H54 (cell line): Measurements from ENCODE around the gene LRRC7.

ENCODE experiments used
- DNase-seq: peaks from one replicate; pipeline ENCODE4 v3.0.0; 2011; ENCODE audit warnings: low spot score, mixed read lengths; ENCODE audit not compliant: insufficient read length
- FAIRE-seq: peaks from 3 replicates; lab custom pipeline; 2011; peaks lifted over from hg19 to GRCh38; lab: Jason Lieb, UNC
- POLR2A ChIP-seq: IDR thresholded peaks from 2 replicates; pipeline ENCODE4 v1.6.1; 2011; ENCODE audit warnings: low read depth, mild to moderate bottlenecking, low read length

LRRC7 gene

DNA sequence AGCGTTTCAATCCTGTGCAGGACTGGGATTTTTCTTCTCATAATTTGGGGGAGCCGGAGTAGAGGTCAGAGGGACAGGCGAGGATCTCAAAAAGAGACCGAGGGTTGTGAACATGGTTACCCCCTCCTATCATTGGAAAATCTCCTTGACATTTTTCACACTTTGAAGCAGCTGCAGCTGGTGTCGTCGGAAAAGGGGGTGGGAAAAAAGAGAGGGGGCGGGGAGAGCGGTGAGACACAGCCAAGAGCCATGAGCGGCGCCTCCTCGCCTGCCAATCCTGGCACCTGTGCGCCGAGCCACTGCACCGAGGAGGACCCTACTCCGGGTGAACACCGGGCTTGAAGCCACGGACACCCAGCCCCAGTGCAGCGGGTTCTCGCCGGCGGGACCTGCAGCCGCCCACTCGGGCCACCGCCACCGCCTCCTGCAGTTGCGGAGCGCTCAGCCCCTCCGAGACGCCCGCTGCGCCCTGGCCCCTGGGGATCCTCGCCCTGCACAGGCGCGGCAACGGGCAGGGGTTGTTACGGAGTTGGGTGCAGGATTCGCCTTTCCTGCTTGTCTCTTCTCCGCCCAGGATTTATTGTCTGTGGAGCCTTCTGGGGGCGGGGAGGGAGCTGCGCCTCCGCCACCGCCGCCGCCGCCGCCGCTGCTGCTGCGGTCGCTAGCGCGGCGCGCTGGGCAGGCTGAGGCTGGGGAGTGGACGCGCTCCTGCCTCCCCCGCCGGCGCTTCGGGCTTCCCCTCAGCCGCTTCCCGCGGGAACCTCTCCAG, at the start of gene LRRC7:
Gene LRRC7 (plus strand): TSS at position 271 of the 769 bp plus-strand sequence. CDS start 718 bp downstream, outside the sequence.
- no peak for DNase-seq
- no peak for TF ChIP-seq POLR2A

GRCh38 chr1:69519006-69519405, 48.7 kb upstream of the LRRC7 start:
- DNase-seq = no peak
- FAIRE-seq = no peak
- no peak for TF ChIP-seq POLR2A

More for the DNA sequence above, at the start of gene LRRC7:
- no peak for FAIRE-seq

DNA sequence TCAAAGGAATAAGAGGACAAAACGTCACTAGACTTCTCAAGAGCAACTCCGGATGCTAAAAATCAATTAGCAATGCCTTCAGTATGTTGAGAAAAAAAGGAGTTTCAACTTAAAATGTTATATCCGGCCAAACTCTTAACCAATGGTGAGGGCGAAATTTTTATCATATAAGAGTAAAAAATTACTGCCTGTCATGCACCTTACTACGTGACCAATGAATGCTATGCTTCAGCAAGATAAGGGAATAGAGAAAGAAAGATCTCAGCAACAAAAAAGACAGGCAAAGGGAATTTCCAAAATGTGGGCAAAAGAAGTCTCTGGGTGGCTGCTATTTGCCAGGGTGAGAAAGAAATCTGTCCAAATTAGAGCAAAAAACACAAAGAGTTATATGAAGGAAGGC, 47.4 kb upstream of the LRRC7 start:
- FAIRE-seq (no peak), DNase-seq (no peak)
- TF ChIP-seq POLR2A = no peak

DNA sequence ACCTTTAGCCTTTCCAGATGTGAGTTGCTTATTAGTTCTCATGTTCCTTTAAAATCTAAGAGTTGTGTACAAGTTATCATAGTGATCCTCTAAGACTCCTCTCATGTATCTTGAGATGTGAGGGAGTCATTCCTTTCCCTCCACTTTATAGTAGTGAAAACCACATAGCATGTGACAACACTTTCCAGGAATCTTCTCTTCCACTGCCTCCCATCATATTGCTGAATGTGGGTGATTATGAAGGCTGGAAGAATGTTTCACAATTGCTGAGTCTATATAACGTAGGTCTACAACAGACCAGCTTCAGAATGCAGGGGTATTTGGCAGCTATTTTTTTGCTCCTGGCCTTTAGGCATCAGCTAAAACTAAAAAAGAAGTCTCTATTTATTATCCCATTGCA, 44.7 kb upstream of the LRRC7 start:
- DNase-seq (peak; percentile 12), FAIRE-seq (peak; percentile 72)

DNA sequence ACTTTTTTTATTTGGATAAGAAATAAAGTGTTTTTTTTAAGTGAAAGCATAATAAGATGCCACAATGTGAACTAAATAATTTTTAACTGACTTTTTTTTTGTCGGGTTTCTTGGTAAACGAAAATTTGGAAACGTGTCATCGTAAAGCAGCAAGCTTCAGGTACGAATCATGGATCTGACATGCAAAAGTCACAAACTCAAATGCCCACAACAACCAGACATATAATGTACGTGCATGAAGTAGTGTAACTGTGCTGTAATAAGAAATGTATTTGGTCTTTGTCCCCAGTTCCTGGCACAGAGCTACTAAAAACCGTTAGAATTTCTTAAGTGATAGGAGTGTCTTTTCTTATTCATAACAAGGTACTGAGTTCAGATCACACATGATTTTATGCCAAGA, 44.3 kb upstream of the LRRC7 start:
- FAIRE-seq = no peak
- TF ChIP-seq POLR2A = no peak
- no peak for DNase-seq

More for the DNA sequence above, 44.7 kb upstream of the LRRC7 start:
- TF ChIP-seq POLR2A = no peak

DNA sequence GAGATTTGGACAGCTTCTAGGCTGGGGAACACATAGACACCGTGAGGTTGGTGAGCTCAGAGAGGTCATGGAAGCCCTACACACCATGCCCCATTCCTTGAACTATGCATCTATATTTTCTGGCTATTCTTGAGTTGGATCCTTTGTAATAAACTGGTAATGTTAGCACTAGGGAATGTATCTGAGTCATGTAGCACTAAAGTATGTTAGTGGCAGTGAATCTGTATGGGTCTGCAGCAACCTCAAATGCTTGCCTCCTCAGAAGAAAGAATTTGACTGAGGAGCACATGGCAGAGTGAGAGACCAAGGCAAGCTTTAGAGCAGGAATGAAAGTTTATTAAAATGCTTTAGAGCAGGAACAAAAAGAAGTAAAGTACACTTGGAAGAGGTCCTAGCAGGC, 43.7 kb upstream of the LRRC7 start:
- DNase-seq = no peak

GRCh38 chr1:69527273-69527672, 40.4 kb upstream of the LRRC7 start:
- DNase-seq = no peak
- FAIRE-seq = no peak
- TF ChIP-seq POLR2A = no peak

More for the DNA sequence above, 43.7 kb upstream of the LRRC7 start:
- no peak for FAIRE-seq
- TF ChIP-seq POLR2A = no peak

DNA sequence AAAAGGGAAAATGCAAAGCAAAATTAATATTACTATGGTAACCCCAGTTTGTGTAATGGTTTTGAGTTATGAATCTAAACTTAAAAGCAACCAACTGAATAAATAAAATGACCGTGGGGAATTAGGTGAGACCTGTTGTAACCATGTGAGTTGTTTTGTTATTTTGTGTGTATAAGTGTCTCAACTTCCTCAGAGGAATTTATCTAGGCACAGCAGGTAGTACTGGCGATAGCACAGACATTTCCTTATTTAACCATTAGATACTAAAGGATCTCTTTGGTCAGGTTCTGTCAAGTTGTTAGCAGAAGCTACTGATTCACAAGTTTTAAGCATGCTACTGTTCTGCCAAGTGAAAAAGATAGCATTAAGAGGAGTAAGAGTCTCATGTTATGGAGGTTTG, 39.3 kb upstream of the LRRC7 start:
- FAIRE-seq = no peak
- DNase-seq = no peak
- TF ChIP-seq POLR2A = no peak

GRCh38 chr1:69533343-69533742, 34.4 kb upstream of the LRRC7 start:
- FAIRE-seq (no peak), DNase-seq (no peak)
- no peak for TF ChIP-seq POLR2A

DNA sequence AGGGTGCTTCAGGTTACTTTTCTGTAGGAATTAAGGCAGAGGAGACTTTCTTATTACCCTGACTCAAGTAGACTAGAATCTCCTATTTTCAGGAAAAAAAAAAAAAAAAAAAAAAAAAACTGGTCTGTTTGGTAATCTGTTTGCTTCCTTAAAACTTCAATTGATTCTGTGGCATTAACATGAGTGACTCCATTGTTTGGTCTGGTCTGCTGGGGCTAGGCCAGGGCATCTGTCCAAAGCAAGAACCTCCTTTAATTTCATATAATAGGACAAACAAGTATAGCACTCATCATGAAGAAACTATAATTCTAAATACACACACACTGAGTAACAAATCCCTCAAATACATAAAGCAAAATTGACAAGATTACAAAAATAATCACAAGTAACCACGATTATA, 32.9 kb upstream of the LRRC7 start:
- DNase-seq (no peak), FAIRE-seq (no peak)
- no peak for TF ChIP-seq POLR2A

GRCh38 chr1:69535490-69535889, 32.2 kb upstream of the LRRC7 start:
- no peak for FAIRE-seq
- DNase-seq = no peak
- no peak for TF ChIP-seq POLR2A

DNA sequence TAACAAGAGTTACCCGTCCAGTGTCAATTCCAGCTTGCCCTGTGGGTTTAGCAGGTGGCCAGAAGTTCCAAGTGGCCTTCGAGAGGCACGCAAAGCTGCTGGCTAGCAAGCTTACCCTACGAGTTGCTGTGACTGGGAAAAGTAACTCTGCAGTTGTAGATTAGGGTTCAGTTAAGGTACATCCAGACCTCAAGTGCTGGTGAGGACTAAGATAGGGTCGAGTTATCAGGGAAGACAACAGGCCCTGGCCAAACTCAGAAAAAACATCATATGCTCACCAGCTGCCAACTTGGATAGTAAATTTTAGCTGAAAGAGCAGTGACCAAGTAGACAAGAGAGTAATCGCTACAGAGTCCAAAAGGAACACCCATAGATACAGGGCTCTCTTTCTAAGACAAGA, 27.7 kb upstream of the LRRC7 start:
- TF ChIP-seq POLR2A = no peak
- no peak for DNase-seq
- FAIRE-seq = no peak

DNA sequence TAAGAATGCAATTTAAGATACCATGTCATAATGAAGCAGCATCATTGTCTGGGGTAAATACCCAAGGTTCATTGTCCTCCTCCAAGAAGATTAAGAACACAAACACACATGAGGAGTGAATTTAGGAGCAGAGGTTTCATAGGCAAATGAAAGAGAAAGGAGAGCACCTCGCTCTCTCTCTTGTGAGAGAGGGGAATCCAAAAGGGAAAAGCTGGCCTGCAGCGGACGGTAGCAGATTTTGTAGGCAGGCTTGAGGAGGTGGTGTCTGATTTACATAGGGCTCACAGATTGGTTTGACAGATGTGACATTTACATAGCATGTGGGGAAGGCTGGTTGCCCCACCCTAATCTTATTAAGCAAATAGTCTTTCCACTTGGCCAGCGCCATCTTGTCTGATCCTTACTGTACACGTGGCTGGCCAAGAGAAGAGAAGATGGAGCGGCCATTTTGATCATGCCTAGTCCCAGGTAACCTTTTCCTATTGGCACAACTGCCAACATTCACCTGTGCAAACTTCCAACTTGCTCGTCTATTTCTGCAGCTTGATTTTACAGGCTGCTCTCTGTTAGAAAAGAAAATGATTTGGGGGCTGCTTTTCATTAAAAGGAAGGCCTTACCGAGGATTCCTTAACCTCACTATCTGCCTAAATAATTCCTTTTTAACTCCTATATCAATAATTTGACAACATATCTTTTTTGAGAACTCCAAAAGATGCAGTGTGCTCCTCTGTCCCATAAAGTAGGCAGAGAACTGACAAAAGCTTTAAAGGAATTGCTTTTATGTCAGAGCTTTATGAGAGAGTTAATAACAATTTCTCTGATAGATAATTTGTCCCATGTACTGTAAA, 16.0 kb upstream of the LRRC7 start:
- no peak for TF ChIP-seq POLR2A
- no peak for FAIRE-seq
- no peak for DNase-seq

DNA sequence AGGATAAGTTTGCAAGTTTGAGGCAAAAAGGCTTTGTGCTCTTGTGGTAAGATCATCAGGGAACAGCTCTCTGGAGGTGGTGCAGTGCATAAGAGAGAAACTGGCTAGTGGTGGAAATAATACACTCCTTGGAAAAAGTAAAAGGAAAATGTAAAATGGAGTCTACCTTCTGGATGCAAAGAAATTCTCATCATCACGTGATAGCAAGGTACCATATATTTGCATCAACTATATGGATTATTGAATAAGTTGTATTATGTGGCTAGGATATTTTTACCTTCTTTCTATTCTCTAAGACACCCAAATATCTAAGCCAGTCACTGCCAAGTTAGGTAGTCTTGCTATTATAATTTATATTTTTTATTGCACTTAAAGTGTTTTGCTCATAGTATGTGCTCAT, 14.0 kb upstream of the LRRC7 start:
- no peak for FAIRE-seq
- no peak for DNase-seq
- TF ChIP-seq POLR2A = no peak

- FAIRE-seq (no peak), DNase-seq (no peak)
- TF ChIP-seq POLR2A = no peak
These were observed 876 bp downstream of the LRRC7 start for GRCh38 chr1:69568421-69569174.
